Astrocyte of the hippocampus (primary cell): Measurements from ENCODE around the gene ANTXR1.
"Not testable (repeated sequence)": the region's sequence is repeated elsewhere in the genome, so short reads cannot be mapped to it uniquely, and the experiment has no call there.

Source experiments
- DNase-seq: peaks from one replicate; pipeline ENCODE4 v3.0.0; 2011; ENCODE audit warnings: low read depth, low spot score

Gene ANTXR1

DNA sequence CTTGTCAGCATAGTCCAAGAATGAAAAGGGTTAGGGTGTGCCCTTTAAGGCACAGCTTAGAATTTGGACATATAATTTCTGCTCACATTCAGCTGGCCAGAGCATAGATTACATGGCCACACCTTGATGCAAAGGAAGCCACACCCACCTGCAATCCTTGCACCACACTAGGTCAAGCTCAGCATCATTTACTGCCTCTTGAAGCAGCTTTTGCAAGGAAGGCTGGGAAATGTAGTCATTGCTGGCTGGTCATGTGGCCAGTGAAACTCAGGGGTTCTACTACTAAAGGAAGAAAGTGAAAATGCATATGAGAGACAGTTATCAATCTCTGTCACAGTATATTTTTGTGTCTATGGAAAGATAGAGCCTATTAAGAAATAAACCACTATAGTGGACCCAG, 214.7 kb downstream of the ANTXR1 start:
- DNase-seq = no peak

DNA sequence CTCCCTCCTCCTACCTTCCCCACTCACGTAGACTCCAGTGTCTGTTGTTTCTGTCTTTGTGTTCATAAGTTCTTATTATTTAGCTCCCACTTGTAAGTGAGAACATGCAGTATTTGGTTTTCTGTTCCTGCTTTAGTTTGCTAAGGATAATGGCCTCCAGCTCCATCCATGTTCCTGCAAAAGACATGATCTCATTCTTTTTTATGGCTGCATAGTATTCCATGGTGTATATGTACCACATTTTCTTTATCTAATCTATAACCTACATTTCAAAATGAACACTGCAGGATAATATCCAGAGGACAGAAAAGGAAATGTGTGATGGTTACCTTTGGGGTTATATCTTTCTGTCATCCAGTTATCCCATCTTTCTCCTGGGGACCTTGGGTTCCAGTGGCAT, 218.0 kb downstream of the ANTXR1 start:
- not testable (repeated sequence) for DNase-seq

GRCh38 chr2:69231612-69232277, 218.8 kb downstream of the ANTXR1 start:
- no peak for DNase-seq

DNA sequence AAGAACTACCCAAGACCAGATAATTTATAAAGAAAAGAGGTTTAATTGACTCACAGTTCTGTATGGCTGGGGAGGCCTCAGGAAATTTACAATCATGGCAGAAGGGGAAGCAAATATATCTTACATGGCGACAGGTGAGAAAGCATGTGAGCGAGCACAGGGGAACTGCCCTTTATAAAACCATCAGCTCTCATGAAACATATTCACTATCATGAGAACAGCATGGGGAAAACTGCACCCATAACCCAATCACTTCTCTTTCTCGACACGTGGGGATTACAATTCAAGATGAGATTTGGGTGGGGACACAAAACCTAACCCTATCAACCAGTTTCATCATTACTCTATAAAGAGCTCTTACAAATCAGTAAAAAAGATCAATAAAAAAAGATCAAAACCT, 222.9 kb downstream of the ANTXR1 start:
- not testable (repeated sequence) for DNase-seq

GRCh38 chr2:69237070-69237670, 224.2 kb downstream of the ANTXR1 start:
- peak; percentile 10 for DNase-seq

GRCh38 chr2:69238449-69239031, 225.6 kb downstream of the ANTXR1 start:
- peak; percentile 48 for DNase-seq

GRCh38 chr2:69241093-69241492, 228.1 kb downstream of the ANTXR1 start:
- no peak for DNase-seq

- DNase-seq = no peak
Measured at GRCh38 chr2:69241664-69242514, 228.9 kb downstream of the ANTXR1 start.

- DNase-seq = no peak
Measured at GRCh38 chr2:69242651-69243051, 229.7 kb downstream of the ANTXR1 start.

DNA sequence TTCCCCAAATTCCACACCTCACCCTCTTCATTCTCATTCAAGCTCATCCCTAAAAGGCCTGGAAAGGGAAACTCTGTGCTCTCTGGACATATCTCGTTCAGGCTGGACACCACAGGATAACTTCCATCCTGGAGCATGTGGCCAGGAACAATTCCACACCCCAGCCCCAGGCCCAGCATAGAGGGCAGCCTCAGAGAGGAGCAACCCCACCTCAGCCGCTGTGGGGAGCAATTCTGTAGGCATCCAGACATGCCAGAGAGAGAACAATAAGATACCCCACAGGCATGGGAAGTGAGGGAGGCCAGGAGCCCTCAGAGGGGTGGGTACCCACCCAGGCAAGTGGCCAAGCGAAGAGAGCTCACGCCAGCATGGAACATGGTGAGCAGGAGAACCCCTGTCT, 230.7 kb downstream of the ANTXR1 start:
- no peak for DNase-seq

- DNase-seq = no peak
Measured at GRCh38 chr2:69244882-69245281, 231.9 kb downstream of the ANTXR1 start.

GRCh38 chr2:69247583-69247982, 234.6 kb downstream of the ANTXR1 start:
- DNase-seq = no peak

- no peak for DNase-seq
Measured at GRCh38 chr2:69248232-69248631, 235.3 kb downstream of the ANTXR1 start.

DNA sequence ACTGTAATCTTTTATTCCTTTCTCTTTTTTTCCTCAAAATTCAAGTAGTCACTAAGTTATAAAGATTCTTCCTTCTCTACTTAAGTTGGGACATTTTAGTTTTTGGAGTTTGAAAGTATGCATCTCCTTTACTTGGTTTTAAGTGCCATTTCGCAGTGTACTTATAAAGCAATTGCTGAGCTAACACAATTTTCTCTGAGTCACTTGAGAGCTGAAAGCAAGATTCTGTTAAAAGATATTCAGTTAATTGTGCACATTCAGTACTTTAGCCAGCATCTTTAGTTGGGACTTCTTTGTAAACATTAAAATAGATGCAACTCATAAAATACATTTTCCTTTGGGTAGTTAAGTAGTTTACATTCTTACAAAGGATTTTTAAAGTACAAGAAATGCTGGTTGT, 238.0 kb downstream of the ANTXR1 start:
- DNase-seq = no peak

GRCh38 chr2:69251943-69252342, 239.0 kb downstream of the ANTXR1 start:
- DNase-seq = no peak

DNA sequence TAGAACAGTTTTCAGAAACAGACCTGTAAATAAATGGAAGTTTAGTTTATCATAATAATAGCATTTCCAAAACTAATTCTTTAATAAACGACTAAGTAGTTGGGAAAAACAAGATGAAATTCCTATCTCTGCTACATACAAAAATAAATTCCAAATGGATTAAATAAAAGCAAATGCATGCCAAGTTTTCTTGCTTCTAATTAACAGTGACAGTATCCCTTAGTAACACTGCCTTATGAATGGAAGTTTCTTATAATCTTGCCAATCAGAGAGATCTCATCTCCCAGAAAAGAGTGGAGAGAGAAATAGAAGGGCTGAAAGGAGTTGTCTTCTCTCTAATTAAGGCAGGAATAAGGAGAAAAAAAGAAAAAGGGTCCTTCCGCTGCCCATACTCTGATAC, 240.1 kb downstream of the ANTXR1 start:
- DNase-seq = peak; percentile 22

DNA sequence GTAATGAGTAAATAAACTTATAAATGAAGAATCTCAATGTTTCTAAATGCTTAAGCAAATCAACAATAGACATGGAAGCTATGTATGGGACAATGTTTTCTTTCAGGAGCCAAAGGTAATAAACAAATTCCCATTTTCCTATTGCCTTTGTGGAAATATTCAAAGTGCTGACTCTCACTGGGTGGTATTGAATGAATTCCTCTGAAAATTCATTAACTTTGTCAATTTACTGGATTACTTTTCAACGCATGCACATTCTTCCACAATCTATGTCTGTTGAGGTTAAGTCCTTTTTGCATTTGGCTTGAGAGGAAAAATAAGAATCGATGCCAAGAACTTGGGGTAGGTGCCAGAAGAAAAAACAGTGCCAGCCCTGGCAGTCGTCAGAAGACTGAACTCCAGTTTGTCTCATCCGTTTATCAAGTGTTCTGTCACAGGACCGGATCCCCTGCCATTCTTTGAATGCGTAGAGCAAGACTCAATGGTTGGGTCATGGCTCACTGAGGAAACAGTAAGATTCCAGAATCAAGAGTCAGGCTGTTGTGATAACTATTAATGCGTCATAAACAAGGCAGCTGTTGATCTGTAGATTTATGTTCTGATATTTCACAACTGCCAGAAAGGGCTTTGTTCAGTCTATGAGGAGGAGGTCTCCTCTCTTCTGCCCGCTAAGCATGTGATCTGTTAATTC, 240.8 kb downstream of the ANTXR1 start:
- peak; percentile 92 for DNase-seq

DNA sequence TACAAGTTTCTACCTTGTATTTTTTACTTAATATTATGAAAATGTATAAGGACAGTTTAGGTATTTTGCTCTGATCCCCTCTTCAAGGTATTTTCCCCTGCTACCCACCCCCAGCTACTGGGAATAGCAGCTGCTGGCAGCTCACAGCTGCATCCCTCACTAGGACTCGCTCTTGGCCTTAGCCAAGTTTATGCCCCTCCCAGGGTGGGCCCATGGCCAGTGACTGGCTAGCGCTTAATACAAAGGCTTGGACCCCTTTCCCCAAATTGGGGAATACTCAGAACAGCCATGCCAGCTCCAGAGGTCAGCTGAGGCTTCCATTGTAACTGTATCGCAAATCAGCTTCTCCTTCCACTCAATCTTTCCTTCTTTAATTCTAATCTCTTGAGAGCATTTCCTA, 242.8 kb downstream of the ANTXR1 start:
- DNase-seq = no peak

DNA sequence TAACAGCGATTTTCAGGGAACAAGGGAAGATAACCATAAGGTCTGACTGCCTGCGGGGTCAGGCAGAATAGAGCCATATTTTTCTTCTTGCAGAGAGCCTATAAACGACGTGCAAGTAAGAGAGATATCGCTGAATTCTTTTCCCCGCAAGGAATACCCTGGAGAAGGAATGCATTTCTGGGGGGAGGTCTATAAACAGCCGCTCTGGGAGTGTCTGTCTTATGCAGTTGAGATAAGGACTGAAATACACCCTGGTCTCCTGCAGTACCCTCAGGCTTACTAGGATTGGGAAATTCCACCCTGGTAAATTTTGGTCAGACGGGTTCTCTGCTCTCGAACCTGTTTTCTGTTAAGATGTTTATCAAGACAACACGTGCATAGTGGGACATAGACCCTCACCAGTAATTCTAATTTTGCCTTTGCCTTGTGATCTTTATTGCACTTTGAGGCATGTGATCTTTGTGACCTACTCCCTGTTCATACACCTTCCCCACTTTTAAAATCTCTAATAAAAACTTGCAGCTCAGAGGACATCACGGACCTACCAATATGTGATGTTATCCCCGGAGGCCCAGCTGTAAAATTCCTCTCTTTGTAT, 247.1 kb downstream of the ANTXR1 start:
- DNase-seq = not testable (repeated sequence)

GRCh38 chr2:69260666-69261065, 247.7 kb downstream of the ANTXR1 start:
- DNase-seq = no peak

- no peak for DNase-seq
Measured at GRCh38 chr2:69269330-69269729, 256.4 kb downstream of the ANTXR1 start.
